ENCODE data around the gene PIEZO1. TPM values are rescaled to one million over a fixed set of nuclear protein-coding genes. Genes with fewer than 3 reads are reported as not detected.
A peak's percentile ranks its signal among the peaks of the same experiment; 100 is the strongest.

PIEZO1 gene
- total RNA-seq, 2 donors from 2014 or later: 156 to 202 TPM

GRCh38 chr16:88738151-88739084 lies 46.6 kb downstream of the PIEZO1 start:
- intact Hi-C loops (cut with DNase I): loop anchor here (10.0 kb wide), 2 partner anchors 436 to 476 kb away; partner anchors contain the start of genes CDH15 and ZNF778
- DNase-seq (ENCODE audit: low spot score): no peak
- TF ChIP-seq POLR2A (IDR thresholded peaks at IDR 0.05) (no peak), POLR2AphosphoS5 (IDR thresholded peaks at IDR 0.05) (no peak), CTCF (IDR thresholded peaks at IDR 0.05) (no peak)
- no peaks in the 10 kb centered on the region for H3K27me3 ChIP-seq (replicated peaks; ENCODE audit: insufficient read depth)
- peaks cover 14% of the 10 kb centered on the region for H3K4me1 ChIP-seq (replicated peaks)
- H3K27ac ChIP-seq: peak overlapping the region; percentile 53 to 68
- H3K36me3 ChIP-seq: no peaks in the 10 kb centered on the region
- no peaks in the 10 kb centered on the region for H3K9me3 ChIP-seq
- no peak overlapping the region for H3K4me3 ChIP-seq
- WGBS: 86% methylated on average over 36 of the region's 41 CpGs

- TF ChIP-seq POLR2A (IDR thresholded peaks at IDR 0.05) (no peak), POLR2AphosphoS5 (IDR thresholded peaks at IDR 0.05) (peak; percentile 85), CTCF (IDR thresholded peaks at IDR 0.05) (peak; percentile 99 to 100 (median 100))
- WGBS: 42% methylated on average over 22 of the region's 54 CpGs
- intact Hi-C loops (cut with DNase I): loop anchor here (10.0 kb wide), 2 partner anchors 437 to 477 kb away; partner anchors contain the start of genes CDH15 and ZNF778
- H3K36me3 ChIP-seq: no peaks in the 10 kb centered on the region
- no peak overlapping the region for H3K4me3 ChIP-seq
- peak; percentile 81 for DNase-seq (ENCODE audit: low spot score)
- no peaks in the 10 kb centered on the region for H3K27me3 ChIP-seq (replicated peaks; ENCODE audit: insufficient read depth)
- H3K4me1 ChIP-seq (replicated peaks): peaks cover 14% of the 10 kb centered on the region
- no peaks in the 10 kb centered on the region for H3K9me3 ChIP-seq
- H3K27ac ChIP-seq: no peak overlapping the region
Measured at GRCh38 chr16:88737298-88738150, 47.5 kb downstream of the PIEZO1 start.

- Histone ChIP-seq H3K4me1 (replicated peaks) (peaks cover 14% of the 10 kb centered on the region), H3K4me3 (no peak overlapping the region), H3K27me3 (replicated peaks; ENCODE audit: insufficient read depth) (no peaks in the 10 kb centered on the region), H3K36me3 (no peaks in the 10 kb centered on the region), H3K9me3 (no peaks in the 10 kb centered on the region), H3K27ac (no peak overlapping the region)
- no peak for DNase-seq (ENCODE audit: low spot score)
- TF ChIP-seq CTCF (IDR thresholded peaks at IDR 0.05): no peak
- no peak for TF ChIP-seq POLR2A (IDR thresholded peaks at IDR 0.05)
- TF ChIP-seq POLR2AphosphoS5 (IDR thresholded peaks at IDR 0.05): no peak
- WGBS: 89% methylated on average over 10 of the region's 21 CpGs
- intact Hi-C loops (cut with DNase I): loop anchor here (10.0 kb wide), 2 partner anchors 438 to 478 kb away; partner anchors contain the start of genes CDH15 and ZNF778
Measured at GRCh38 chr16:88736496-88736895, 48.5 kb downstream of the PIEZO1 start.

- DNase-seq (ENCODE audit: low spot score): no peak
- Histone ChIP-seq H3K27me3 (replicated peaks; ENCODE audit: insufficient read depth) (no peaks in the 10 kb centered on the region), H3K27ac (no peak overlapping the region), H3K4me3 (no peak overlapping the region), H3K4me1 (replicated peaks) (peaks cover 14% of the 10 kb centered on the region), H3K36me3 (no peaks in the 10 kb centered on the region), H3K9me3 (no peaks in the 10 kb centered on the region)
- TF ChIP-seq POLR2AphosphoS5 (IDR thresholded peaks at IDR 0.05) (no peak), CTCF (IDR thresholded peaks at IDR 0.05) (no peak), POLR2A (IDR thresholded peaks at IDR 0.05) (no peak)
- intact Hi-C loops (cut with DNase I): loop anchor here (10.0 kb wide), 2 partner anchors 439 to 479 kb away; partner anchors contain the start of genes CDH15 and ZNF778
- WGBS: 96% methylated on average over 9 of the region's 21 CpGs
Measured at GRCh38 chr16:88736088-88736487, 48.9 kb downstream of the PIEZO1 start.
